Measurements from ENCODE around the gene THEM5. TPM values are rescaled to one million over a fixed set of nuclear protein-coding genes. Genes with fewer than 3 reads are reported as not detected.

The THEM5 gene
- total and polyA plus RNA-seq, 10 of the 15 experiments (the other 5 are each of a cell fraction or from before 2014, with no cell fraction given) = 0.16 TPM; not detected in 9

GRCh38 chr1:151839457-151840403, 13.8 kb downstream of the THEM5 start, which contains the start of gene C2CD4D (continued):
- peak; percentile 92 for TF ChIP-seq RELB (IDR thresholded peaks at IDR 0.05; ENCODE audit: low read depth)
- TF ChIP-seq SMC3 (IDR thresholded peaks at IDR 0.05; ENCODE audit: borderline replicate concordance, low read length) = no peak
- no peak for TF ChIP-seq RBBP5 (conservative IDR thresholded peaks at IDR 0.05)
- no peak for TF ChIP-seq NR2C1 (IDR thresholded peaks at IDR 0.05)
- peak in 1 of 2 experiments; percentile 29; a peak in 1 of 4 replicates for TF ChIP-seq BHLHE40 (IDR thresholded peaks at IDR 0.05; ENCODE audit: borderline replicate concordance in 1 of 2, low read depth in 2 of 2, low read length in 1 of 2)
- 0 out of 2 replicates have a peak, but pooled peaks have one; percentile 30 for TF ChIP-seq ZBTB40 (IDR thresholded peaks at IDR 0.05; ENCODE audit: borderline replicate concordance)
- no peak for TF ChIP-seq CHD1 (IDR thresholded peaks at IDR 0.05; ENCODE audit: low read depth, low read length)
- TF ChIP-seq FOXK2 (IDR thresholded peaks at IDR 0.05) = no peak
- TF ChIP-seq CBX5 (IDR thresholded peaks at IDR 0.05; ENCODE audit: low read depth) = no peak
- no peak for TF ChIP-seq ATF7 (IDR thresholded peaks at IDR 0.05; ENCODE audit: low read depth)
- TF ChIP-seq CBX3 (IDR thresholded peaks at IDR 0.05; ENCODE audit: borderline replicate concordance, low read depth) = no peak
- no peak for TF ChIP-seq ZSCAN29 (IDR thresholded peaks at IDR 0.05)
- TF ChIP-seq SUZ12 (IDR thresholded peaks at IDR 0.05; ENCODE audit: unreplicated experiment) = no peak
- TF ChIP-seq USF1 (IDR thresholded peaks at IDR 0.05; ENCODE audit: borderline replicate concordance, extremely low read length, insufficient read depth, low read depth, low read length) = no peak
- peak; percentile 18; the same call in 1 of the 2 replicates for TF ChIP-seq CHD2 (IDR thresholded peaks at IDR 0.05; ENCODE audit: borderline replicate concordance, low read depth, low read length)
- TF ChIP-seq NFIC (IDR thresholded peaks at IDR 0.05; ENCODE audit: low read depth, low read length) = no peak
- no peak for TF ChIP-seq E2F4 (IDR thresholded peaks at IDR 0.05; ENCODE audit: low read depth, low read length)
- TF ChIP-seq NKRF (conservative IDR thresholded peaks at IDR 0.05) = peak; percentile 39; the same call in 1 of the 2 replicates
- 0 out of 2 replicates have a peak, but pooled peaks have one; percentile 30 for TF ChIP-seq ESRRA (IDR thresholded peaks at IDR 0.05; ENCODE audit: low read length)

All from GM12878 (cell line).